NCI-H146 treated with DMSO at 0.1 percent for 48 hours (cell line): ENCODE results near the gene CENPU.

Source experiments
- DNase-seq: peaks from one replicate; lab custom pipeline; 2025; ENCODE audit not compliant: unreplicated experiment; lab: John Stamatoyannopoulos, UW

Gene CENPU

GRCh38 chr4:184713887-184714286 lies 20.0 kb downstream of the CENPU start:
- DNase-seq: no peak

DNA sequence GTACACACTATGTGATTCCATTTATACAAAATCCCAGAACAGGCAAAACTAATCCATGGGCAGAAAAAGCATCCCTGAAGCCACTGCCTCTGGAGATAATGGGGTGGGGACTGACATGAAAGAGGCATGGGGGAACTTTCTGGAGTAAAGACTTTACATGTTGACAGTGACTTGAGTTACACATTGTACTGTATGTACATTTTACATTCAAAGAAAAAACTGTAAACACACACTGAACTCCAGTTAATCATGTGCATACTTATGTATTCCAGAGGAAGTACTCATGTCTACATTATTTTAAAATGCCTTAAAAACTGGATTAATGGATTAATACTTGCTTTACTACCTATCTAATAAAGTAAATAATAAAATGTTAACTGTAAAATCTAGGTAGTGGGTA lies 21.6 kb downstream of the CENPU start:
- no peak for DNase-seq

GRCh38 chr4:184706453-184706852 lies 27.4 kb downstream of the CENPU start:
- no peak for DNase-seq

GRCh38 chr4:184705692-184706091 lies 28.2 kb downstream of the CENPU start:
- no peak for DNase-seq

DNA sequence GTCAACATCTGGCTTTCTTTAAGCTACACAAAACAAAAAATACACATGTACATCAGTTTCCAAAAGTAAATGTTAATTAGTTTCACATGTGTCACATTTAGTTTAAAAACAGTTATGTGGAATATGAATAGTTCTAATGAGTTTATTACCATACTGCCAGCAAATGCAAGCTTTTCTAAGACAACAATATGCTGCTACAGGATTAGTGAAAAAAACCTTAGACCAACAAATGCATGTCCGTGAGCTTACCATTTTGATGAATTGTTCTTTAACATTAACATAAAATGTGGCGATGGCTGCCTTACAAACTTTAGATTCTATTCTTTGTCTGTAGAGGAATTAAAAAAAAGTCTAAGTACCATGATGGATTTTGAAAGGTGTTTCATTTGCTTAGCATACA lies 31.8 kb downstream of the CENPU start:
- DNase-seq: no peak

DNA sequence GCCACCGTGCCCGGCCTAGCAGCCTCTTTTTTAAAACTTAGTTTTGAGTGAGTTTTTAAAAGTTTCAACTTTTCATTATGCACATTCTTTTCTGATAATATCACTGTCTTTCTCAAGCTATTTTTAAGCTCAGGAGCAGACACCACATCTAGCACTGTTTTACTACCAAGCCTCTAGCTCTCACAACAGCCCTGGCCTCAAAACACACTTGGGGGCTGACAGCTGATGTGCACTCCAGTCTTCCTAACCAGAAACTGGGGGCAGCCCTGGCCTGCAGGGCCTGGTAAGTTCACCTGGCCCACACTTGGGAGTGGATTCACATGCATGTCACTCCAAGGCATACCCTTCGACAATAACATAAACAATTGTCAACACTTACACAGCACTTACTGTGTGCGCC lies 34.0 kb downstream of the CENPU start:
- no peak for DNase-seq

DNA sequence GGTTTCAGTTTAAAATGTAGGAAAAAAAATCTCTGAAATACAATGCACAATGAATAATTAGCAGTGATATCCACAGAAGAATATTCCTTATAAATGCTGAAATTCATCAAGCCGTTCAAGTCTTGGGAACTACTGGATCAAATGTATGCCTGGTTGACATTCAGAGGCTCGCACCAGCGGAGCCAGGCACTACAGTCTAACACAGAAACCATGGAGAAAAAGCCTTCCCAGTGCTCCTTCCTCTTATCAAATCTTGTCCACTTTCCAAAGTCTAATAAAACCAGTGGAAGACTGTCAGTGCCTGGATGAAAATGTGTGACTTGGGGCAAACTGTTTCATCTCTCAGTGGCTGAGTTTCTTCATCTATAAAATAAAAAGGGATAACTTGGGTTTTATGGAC lies 35.9 kb downstream of the CENPU start:
- DNase-seq: no peak

DNA sequence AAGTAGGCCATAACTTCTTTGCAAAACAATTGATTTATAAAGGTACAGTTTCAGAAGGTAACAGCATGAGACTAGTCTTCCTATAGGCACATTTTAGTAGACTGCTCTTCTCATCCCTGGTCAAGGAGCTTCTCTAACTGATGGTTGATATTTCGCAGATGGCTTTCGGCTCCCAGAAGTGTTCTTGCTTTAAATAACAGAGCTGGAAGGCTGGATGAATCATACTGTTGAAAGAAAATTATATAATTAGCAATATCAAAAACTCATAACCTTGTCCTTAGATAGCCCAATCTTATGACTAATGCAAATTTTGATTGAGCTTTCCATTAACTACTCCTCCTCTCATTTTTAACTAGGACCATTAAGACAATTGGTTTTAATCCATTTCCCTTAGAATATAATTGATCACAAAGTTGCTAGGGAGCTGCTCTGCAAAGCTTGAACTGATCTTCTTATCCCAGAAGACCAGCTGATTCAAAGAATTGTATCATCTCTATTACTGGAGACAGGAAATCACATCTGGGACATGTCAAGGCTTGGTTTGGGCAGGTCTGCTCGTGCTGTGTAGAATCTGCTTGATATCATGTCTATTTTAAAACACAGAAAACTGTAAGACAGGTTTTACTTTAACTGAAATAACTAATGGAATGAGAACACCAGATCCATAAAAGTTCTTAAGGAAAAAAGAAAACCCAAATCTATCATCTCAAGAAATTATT lies 38.6 kb downstream of the CENPU start:
- DNase-seq: no peak

DNA sequence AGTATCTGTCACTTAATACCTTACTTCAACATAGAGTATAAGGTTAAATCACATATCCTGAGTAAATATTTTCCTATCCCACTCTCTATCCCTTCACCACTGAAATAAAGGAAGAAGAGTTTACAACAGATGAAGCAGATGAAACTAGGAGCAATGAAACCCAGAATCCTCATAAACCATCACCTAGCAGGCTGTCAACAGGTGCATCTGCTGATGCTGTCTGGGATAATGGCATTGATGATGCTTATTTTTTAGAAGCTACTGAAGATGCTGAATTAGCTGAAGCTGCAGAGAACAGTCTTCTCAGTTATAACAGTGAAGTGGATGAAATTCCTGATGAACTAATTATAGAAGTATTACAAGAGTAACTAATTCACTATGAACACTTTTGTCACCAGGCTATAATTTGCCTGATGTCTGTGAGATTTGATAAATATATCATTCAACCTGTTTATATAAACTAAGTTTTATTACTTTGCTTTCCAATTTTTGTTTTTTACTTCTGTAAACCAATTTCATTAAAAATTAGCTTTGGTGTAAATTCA lies 39.4 kb downstream of the CENPU start:
- no peak for DNase-seq

DNA sequence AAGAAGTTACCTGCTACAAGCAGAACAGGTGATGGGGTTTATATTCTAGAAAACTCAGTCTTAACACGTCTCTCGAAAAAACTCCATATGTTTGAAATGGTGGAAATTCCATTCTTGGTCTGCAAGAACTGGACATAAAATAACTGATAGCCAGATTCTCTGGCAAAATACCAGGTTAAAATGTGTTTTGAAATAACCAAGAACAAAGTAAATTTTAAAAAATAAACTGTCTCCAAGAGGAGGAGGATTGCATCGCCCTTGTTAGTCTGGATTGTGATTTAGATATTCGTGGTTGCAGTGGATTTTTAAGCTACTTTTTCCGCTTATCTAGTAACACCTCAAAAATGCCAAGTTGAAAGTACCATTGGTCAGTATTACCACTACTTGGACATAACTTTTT lies 40.8 kb downstream of the CENPU start:
- DNase-seq: no peak

DNA sequence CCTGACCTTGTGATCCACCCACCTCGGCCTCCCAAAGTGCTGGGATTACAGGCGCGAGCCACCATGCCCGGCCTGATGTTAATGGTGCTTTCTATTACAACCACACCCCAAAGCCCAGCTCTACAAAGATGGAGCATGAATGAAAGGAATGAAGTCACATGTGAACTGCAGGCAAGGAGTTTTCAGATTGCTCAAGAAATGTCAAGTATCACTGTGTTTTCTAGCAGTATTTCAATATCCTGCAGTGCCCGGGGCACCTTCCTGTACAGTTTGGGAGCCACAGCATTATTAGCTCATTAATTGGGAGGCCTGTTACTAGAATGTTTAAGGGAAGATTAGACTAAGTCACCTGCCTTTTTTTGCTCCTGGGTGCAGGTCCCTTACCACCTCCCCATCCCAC lies 44.2 kb downstream of the CENPU start:
- no peak for DNase-seq

- no peak for DNase-seq
Observed at GRCh38 chr4:184688447-184688846, 45.4 kb downstream of the CENPU start.

GRCh38 chr4:184688005-184688404 lies 45.9 kb downstream of the CENPU start:
- no peak for DNase-seq

DNA sequence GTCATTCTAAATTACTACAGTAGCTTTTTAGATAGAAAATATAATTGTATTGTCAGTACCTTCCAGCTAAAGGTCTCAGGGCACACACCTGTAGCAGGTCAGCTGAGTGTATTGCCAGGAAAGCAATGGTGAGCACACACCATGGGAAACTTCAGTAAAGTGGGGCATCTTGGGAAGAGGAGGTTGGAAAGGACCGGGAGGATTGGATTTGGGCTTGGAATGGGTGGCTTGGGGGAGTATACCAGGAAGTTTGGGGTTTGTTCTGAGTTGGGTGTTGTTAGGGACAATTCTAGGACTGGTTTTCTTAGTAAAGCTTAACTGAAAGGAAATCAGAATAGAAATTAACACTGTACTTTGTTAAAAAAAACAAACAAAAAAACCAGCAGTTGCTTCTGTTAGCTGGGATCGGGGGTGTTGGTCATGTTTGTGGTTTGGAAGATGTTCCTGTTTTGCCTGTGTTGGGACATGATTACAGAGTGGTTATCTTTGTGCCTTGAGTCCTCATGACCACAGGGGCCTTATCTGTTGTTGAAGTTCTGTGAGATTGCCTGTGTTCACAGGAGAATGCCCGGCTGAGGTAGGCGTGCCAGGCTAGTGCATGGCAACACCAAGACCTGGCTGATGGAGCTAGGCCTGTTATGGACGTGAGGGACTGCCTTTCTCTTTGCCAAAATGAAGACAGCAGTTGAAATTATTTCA lies 49.3 kb downstream of the CENPU start:
- no peak for DNase-seq

DNA sequence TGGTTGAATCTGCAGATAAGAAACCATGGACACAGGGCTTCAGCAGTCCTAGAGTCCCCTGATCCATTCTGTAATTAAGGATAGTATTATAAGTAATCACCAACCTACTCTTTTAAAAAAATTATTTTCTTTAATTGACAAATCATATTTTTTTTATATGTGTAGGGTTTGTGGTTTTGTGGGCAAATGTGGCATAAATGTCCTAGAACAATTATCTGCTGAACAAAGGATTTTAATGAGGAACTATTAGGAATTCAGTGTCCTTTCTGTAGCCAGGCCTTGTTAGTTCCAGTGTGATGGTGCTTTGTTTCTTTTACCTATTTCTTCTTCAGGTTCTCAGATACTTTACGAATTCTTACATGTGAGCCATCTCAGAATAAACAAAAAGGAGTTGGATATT lies 52.0 kb downstream of the CENPU start:
- DNase-seq: no peak

DNA sequence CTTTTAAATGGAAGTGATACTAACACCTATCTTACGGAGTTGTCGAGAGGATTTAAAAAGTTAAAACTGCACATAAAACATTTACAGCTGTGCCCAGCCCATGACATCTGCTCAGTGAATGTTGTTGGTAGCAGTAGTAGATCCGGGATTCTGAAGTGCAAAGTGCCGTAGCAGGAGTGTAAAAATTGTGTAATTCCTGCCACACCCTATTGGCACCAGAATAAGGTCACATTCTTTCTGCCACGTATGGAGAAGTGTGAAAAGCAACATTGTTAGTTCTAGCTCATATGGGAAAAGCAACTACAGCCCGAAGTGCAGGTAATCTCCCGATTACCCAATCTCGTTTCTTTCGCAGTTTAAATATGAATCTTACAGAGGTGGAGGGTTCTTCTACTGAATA lies 53.2 kb downstream of the CENPU start:
- no peak for DNase-seq

DNA sequence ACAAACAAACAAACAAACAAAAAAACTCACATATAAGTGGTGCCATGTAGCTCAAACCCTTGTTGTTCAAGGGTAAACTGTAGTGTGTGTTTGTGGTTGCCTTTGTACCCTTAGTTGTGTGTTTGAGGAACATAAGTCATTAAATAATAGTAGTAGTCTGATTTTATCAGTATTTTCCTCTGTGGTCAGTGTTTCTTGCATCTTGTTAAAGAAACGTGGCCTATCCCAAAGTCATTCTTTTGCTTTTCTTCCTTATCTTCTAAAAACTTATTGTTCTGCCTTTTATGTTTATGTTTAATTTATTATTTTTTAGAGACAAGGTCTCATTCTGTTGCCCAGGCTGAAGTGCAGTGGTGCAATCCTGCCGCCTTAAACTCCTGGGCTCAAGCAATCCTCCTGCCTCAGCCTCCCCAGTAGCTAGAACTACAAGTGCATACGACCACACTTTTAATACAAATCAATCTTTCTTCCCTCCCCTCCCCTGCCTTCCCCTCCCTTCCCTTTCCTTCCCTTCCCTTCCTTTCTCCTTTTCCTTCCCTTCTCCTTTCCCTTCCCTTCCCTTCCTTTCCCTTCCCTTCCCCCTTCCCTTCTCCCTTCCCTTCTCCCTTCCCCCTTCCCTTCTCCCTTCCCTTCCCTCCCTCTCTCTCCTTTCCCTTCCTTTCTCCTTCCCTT lies 57.9 kb downstream of the CENPU start:
- no peak for DNase-seq

GRCh38 chr4:184675018-184675417 lies 58.9 kb downstream of the CENPU start:
- DNase-seq: no peak

GRCh38 chr4:184674011-184674410 lies 59.9 kb downstream of the CENPU start:
- no peak for DNase-seq

GRCh38 chr4:184672741-184673140 lies 61.2 kb downstream of the CENPU start:
- DNase-seq: no peak

DNA sequence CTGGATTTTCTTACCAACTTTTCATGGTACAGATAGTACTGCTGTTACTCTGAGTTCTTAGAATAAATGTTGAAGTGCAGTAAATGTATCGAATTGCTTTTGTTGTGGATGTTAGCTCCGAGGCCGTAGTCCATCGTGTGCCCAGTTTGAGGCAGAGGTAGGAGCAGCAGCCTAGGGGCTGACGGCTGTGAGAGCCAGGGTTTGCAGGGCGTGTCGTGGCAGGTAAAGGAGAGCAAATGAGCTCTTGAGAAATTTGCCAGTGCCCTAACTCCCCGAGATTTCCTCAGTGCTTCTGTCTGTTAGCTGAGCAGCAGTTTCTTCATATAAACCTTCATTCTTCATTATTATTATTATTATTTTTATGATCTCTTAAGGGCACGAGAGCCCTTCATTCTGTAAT lies 62.8 kb downstream of the CENPU start:
- DNase-seq: no peak

GRCh38 chr4:184669251-184669650 lies 64.6 kb downstream of the CENPU start:
- no peak for DNase-seq
